Spleen (tissue), 11 donors: Measurements from ENCODE around the gene ENTR1. TPM values are rescaled to one million over a fixed set of nuclear protein-coding genes. Genes with fewer than 3 reads are reported as not detected.
A peak's percentile ranks its signal among the peaks of the same experiment; 100 is the strongest.

ENCODE experiments used
- DNase-seq: peaks from one replicate; pipeline ENCODE4 v3.0.0-alpha.2; 2020
- H3K27ac ChIP-seq, 8 donors: fragments of 200-600 bp; sonication (generic) in 7 of 8; 1 replicate in 4 of 8; 2 replicates in 4 of 8; pipeline versions ENCODE4 v1.5.0 to v1.8.0; 2016 to 2021; ENCODE audit warnings: inconsistent platforms in 4 of 8, mild to moderate bottlenecking in 4 of 8, moderate library complexity in 1 of 8
- H3K27me3 ChIP-seq, 7 donors: fragments of 200-600 bp; sonication (generic) in 6 of 7; replicated peaks in 1 of 7; 1 replicate in 4 of 7; 2 replicates in 3 of 7; pipeline versions ENCODE4 v1.5.0 to v1.8.0; 2016 to 2021; ENCODE audit warnings: inconsistent platforms in 3 of 7, mild to moderate bottlenecking in 1 of 7
- H3K36me3 ChIP-seq, 6 donors: fragments of 200-600 bp; sonication (generic) in 5 of 6; 1 replicate in 4 of 6; 2 replicates in 2 of 6; pipeline versions ENCODE4 v1.5.0 to v1.8.0; 2016 to 2021; ENCODE audit warnings: inconsistent platforms in 2 of 6
- H3K4me1 ChIP-seq, 6 donors: fragments of 200-600 bp; sonication (generic) in 5 of 6; 1 replicate in 3 of 6; 2 replicates in 3 of 6; pipeline versions ENCODE4 v1.5.0 to v1.8.0; 2016 to 2021; ENCODE audit warnings: inconsistent platforms in 3 of 6
- H3K4me3 ChIP-seq, 8 donors: fragments of 200-600 bp; sonication (generic) in 7 of 8; 1 replicate in 4 of 8; 2 replicates in 4 of 8; pipeline versions ENCODE4 v1.5.0 to v1.8.0; 2016 to 2021; ENCODE audit warnings: inconsistent platforms in 4 of 8, mild to moderate bottlenecking in 4 of 8, moderate library complexity in 2 of 8
- H3K9me3 ChIP-seq, 8 donors: fragments of 200-600 bp; sonication (generic) in 7 of 8; 1 replicate in 4 of 8; 2 replicates in 4 of 8; pipeline versions ENCODE4 v1.5.0 to v1.8.0; 2016 to 2021; ENCODE audit warnings: inconsistent platforms in 4 of 8
- POLR2A ChIP-seq, 3 donors: fragments of 450-650 bp; IDR thresholded peaks; one replicate each; pipeline ENCODE4 v1.5.1; 2017; ENCODE audit warnings: antibody characterized with exemption in 3 of 3, mild to moderate bottlenecking in 1 of 3
- POLR2AphosphoS5 ChIP-seq, 3 donors: sonication (generic); formaldehyde crosslinking; IDR thresholded peaks; one replicate each; pipeline ENCODE4 v1.5.1; 2017; ENCODE audit warnings: antibody characterized with exemption in 3 of 3
- WGBS, 5 donors: extraction: QIAGEN DNeasy Blood & Tissue Kit in 3 of 5; methylation state at CpG; one replicate each; pipeline versions ENCODE4 v1.1.5 to v1.1.7; 2013 to 2018; 5-methylcytosine and 5-hydroxymethylcytosine counted together
- intact Hi-C: fragments of 100-400 bp; cut with DNase I; formaldehyde crosslinking; loops from one replicate; pipeline ENCODE4 v1.15.0; 2023; ENCODE audit warnings: low total_unique reads
- polyA plus RNA-seq, 3 donors: library from polyadenylated mRNA; stranded (reverse); fragments of 200-250 nt; gene quantifications; one replicate each; pipeline ENCODE4 v1.2.1, GENCODE V29; 2013
- total RNA-seq, 7 donors: library from RNA; depleted of rRNA in 3 of 7; stranded (reverse); fragments of >200 nt in 3 of 7; fragmentation: NEBNext Ultra II Directional in 4 of 7; extraction: Animal tissue kit (Norgen Biotek cat#: 25700) in 4 of 7; gene quantifications; one replicate each; pipeline versions ENCODE4 v1.1.0 to v1.2.1, GENCODE V29; 2016 to 2021
- TF ChIP-seq, protein P1 (sequence below), 11 experiments: fragments of 200-600 bp in 7 of 11; fragments of 450-650 bp in 4 of 11; sonication (generic) in 4 of 11; IDR thresholded peaks in 8 of 11; conservative IDR thresholded peaks in 3 of 11; 1 replicate in 7 of 11; 2 replicates in 4 of 11; pipeline versions ENCODE4 v1.4.0 to v1.8.0; 2016 to 2021; ENCODE audit warnings: antibody characterized with exemption in 11 of 11, inconsistent platforms in 4 of 11, mild to moderate bottlenecking in 1 of 11
- donor health status: healthy with polysubstance abuse.
- donor health status: DM: no; HTN: no; CAD: no; lungs with moderate emphysema.
- donor health status: DM: no; HTN: no; CAD: no.
- donor health status: Bipolar disorder and iron deficiency.
- donor health status: healthy.
- donor health status: DM: no; HTN: no; CAD: no.
- donor health status: DM: yes; HTN: yes; CAD: no.

The ENTR1 gene
- total and polyA plus RNA-seq, 10 donors, result 38.5 to 78.5 (median 61.0) TPM

DNA sequence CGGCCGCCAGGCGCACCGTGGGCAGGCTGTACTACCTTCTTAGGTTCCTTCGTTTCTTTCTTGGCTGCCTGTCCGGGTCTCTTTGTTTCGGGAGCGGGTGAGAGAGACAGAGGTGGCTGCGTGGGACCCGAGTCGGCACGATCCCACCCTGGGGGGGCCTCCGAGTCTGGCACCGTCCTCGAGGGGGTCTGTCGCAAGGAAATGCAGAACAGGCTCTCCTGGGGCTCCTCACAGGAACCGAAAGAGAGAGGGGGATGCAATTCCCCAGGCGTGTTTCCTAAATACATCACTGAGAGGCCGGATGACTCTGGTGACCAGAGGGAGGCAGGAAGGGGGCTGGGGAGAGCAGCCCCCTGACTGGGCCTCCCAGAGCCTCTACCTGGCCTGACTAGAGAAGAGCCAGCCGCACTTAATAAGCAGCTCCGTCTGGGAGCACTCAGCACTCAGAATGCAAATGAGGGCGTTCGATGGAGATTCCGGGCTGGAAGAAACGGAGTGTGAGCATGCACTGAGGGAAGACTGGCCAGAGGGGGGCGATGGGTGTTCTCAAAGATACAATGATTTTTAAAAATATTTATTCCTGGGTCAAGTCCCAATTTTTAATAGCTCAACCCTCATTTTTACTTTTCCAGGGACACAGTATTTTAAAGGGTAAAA lies 40.9 kb upstream of the ENTR1 start:
- H3K9me3 ChIP-seq, result no peaks in the 10 kb centered on the region
- intact Hi-C loops, result no loop called here
- TF ChIP-seq, protein P1, sequence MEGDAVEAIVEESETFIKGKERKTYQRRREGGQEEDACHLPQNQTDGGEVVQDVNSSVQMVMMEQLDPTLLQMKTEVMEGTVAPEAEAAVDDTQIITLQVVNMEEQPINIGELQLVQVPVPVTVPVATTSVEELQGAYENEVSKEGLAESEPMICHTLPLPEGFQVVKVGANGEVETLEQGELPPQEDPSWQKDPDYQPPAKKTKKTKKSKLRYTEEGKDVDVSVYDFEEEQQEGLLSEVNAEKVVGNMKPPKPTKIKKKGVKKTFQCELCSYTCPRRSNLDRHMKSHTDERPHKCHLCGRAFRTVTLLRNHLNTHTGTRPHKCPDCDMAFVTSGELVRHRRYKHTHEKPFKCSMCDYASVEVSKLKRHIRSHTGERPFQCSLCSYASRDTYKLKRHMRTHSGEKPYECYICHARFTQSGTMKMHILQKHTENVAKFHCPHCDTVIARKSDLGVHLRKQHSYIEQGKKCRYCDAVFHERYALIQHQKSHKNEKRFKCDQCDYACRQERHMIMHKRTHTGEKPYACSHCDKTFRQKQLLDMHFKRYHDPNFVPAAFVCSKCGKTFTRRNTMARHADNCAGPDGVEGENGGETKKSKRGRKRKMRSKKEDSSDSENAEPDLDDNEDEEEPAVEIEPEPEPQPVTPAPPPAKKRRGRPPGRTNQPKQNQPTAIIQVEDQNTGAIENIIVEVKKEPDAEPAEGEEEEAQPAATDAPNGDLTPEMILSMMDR (IDR thresholded peaks at IDR 0.05 in 8 of 11, conservative IDR thresholded peaks at IDR 0.05 in 3 of 11), result no peak
- TF ChIP-seq POLR2AphosphoS5 (IDR thresholded peaks at IDR 0.05) (no peak), POLR2A (IDR thresholded peaks at IDR 0.05) (no peak)
- no peaks in the 10 kb centered on the region for H3K27me3 ChIP-seq
- no peak overlapping the region for H3K27ac ChIP-seq
- peaks cover 6 to 100% (median 95%) of the 10 kb centered on the region in 6 donors for H3K36me3 ChIP-seq
- no peaks in the 10 kb centered on the region for H3K4me1 ChIP-seq
- no peak overlapping the region for H3K4me3 ChIP-seq
- WGBS, 5 donors, result 88 to 97% (median 93%) methylated on average over 26 of the region's 26 CpGs
- DNase-seq, result no peak

DNA sequence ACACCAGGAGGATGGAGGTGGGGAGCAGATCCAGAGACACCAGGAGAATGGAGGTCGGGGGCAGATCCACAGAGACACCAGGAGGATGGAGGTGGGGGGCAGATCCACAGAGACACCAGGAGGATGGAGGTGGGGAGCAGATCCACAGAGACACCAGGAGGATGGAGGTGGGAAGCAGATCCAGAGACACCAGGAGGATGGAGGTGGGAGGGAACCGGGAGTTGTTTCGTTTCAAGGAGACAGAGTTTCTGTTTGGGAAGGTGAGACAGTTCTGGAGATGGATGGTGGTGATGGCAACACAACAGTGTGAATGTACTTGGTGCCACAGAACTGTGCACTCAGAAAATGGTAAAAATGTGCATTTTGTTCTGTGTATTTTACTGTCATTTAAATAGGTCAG lies 38.2 kb upstream of the ENTR1 start:
- peaks cover 5 to 100% (median 95%) of the 10 kb centered on the region in 6 donors for H3K36me3 ChIP-seq
- H3K27me3 ChIP-seq, result no peaks in the 10 kb centered on the region
- H3K9me3 ChIP-seq, result no peaks in the 10 kb centered on the region
- H3K4me3 ChIP-seq, result no peak overlapping the region
- no peak for DNase-seq
- WGBS, 5 donors, result 90 to 97% (median 92%) methylated on average over 3 of the region's 3 CpGs
- TF ChIP-seq POLR2A (IDR thresholded peaks at IDR 0.05) (no peak), POLR2AphosphoS5 (IDR thresholded peaks at IDR 0.05) (no peak)
- TF ChIP-seq, protein P1 (IDR thresholded peaks at IDR 0.05 in 8 of 11, conservative IDR thresholded peaks at IDR 0.05 in 3 of 11), result no peak
- no peak overlapping the region for H3K27ac ChIP-seq
- no peaks in the 10 kb centered on the region for H3K4me1 ChIP-seq
- intact Hi-C loops, result no loop called here

DNA sequence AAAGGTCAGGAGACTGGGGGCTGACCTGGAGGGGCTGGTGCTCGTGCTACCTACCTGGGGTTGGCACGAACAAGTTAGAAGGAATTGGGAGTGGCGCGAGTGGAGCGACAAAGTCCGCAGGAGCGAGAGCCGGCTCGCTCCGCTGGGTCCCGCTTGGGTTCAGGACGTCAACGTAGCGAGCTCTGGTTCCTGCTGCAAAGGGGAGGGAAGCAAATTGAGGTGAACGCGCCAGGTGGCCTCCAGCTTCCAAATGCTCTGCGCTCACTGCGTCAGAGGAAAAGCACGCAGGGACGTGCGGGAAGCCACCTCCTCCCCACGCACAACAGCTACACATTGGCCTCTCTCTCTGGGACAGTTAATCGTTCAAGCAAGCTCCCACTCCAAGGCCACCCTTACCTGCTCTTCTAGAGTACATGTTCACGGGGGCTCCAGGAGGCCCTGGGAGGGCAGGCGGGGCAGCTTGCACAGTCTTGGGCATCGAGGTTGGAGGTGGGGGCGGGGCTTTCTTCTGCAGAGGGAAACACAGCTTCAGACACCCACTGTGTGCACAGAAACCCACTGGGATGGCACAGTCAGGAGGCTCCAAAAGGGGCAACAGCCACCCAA lies 36.9 kb upstream of the ENTR1 start:
- TF ChIP-seq POLR2AphosphoS5 (IDR thresholded peaks at IDR 0.05), result peak in 2 of 3 donors; percentile 8 to 60
- TF ChIP-seq, protein P1 (IDR thresholded peaks at IDR 0.05 in 8 of 11, conservative IDR thresholded peaks at IDR 0.05 in 3 of 11), result no peak
- H3K9me3 ChIP-seq, result no peaks in the 10 kb centered on the region
- 92 to 96% (median 95%) methylated on average over 26 to 27 of the region's 27 CpGs for WGBS, 5 donors
- intact Hi-C loops, result no loop called here
- DNase-seq, result no peak
- H3K27ac ChIP-seq, result no peak overlapping the region
- H3K4me1 ChIP-seq, result peaks cover 0 to 7% (median 2%) of the 10 kb centered on the region in 6 donors
- H3K27me3 ChIP-seq, result no peaks in the 10 kb centered on the region
- H3K36me3 ChIP-seq, result peaks cover 7 to 100% (median 96%) of the 10 kb centered on the region in 6 donors
- H3K4me3 ChIP-seq, result no peak overlapping the region

DNA sequence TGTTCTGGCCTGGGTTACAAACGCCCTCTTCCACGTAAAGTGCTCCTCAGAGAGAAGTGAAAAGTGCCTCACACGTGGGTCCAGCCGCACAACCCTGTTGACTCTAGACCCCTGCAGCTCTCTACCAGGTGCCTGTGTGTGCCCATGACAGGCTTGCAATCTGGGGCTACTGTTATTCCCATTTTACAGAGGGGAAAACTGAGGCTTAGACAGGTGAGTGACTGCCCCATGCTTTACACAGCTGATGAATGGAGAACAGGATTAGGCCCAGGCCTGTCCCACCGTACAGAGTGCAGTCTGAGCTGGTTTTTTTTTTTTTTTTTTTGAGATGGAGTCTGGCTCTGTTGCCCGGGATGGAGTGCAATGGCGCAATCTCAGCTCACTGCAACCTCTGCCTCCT lies 35.4 kb upstream of the ENTR1 start:
- H3K36me3 ChIP-seq, result peaks cover 7 to 100% (median 95%) of the 10 kb centered on the region in 6 donors
- WGBS, 5 donors, result 86 to 94% (median 89%) methylated on average over 7 of the region's 7 CpGs
- intact Hi-C loops, result no loop called here
- peaks cover 3 to 22% (median 15%) of the 10 kb centered on the region in 6 donors for H3K4me1 ChIP-seq
- no peaks in the 10 kb centered on the region for H3K9me3 ChIP-seq
- no peak for DNase-seq
- H3K27ac ChIP-seq, result no peak overlapping the region
- no peak overlapping the region for H3K4me3 ChIP-seq
- H3K27me3 ChIP-seq, result no peaks in the 10 kb centered on the region
- TF ChIP-seq POLR2A (IDR thresholded peaks at IDR 0.05) (no peak), POLR2AphosphoS5 (IDR thresholded peaks at IDR 0.05) (no peak)
- TF ChIP-seq, protein P1 (IDR thresholded peaks at IDR 0.05 in 8 of 11, conservative IDR thresholded peaks at IDR 0.05 in 3 of 11), result no peak
